ENCODE data around the gene HS3ST4.

The HS3ST4 gene

GRCh38 chr16:26120729-26121128 lies 429.0 kb downstream of the HS3ST4 start:
- DNase-seq = no peak

- no peak for DNase-seq
Observed at GRCh38 chr16:26128296-26128695, 436.5 kb downstream of the HS3ST4 start.

GRCh38 chr16:26129997-26130396 lies 438.2 kb downstream of the HS3ST4 start:
- DNase-seq = no peak

GRCh38 chr16:26133416-26134093 lies 441.8 kb downstream of the HS3ST4 start:
- DNase-seq = no peak

GRCh38 chr16:26134588-26134987 lies 442.8 kb downstream of the HS3ST4 start:
- DNase-seq = no peak

GRCh38 chr16:26137956-26138355 lies 446.2 kb downstream of the HS3ST4 start:
- DNase-seq = no peak

GRCh38 chr16:26139091-26139490 lies 447.3 kb downstream of the HS3ST4 start:
- no peak for DNase-seq

- DNase-seq = no peak
Observed at GRCh38 chr16:26139884-26140283, 448.1 kb downstream of the HS3ST4 start.

GRCh38 chr16:26149364-26150190 lies 457.8 kb downstream of the HS3ST4 start:
- DNase-seq = no peak

- DNase-seq = no peak
Observed at GRCh38 chr16:26155221-26155620, 463.5 kb downstream of the HS3ST4 start.

GRCh38 chr16:26157319-26157718 lies 465.6 kb downstream of the HS3ST4 start:
- no peak for DNase-seq

GRCh38 chr16:26158142-26158759 lies 466.5 kb downstream of the HS3ST4 start:
- DNase-seq = no peak

- DNase-seq = no peak
Observed at GRCh38 chr16:26161461-26162180, 469.9 kb downstream of the HS3ST4 start.

GRCh38 chr16:26169473-26169872 lies 477.7 kb downstream of the HS3ST4 start:
- DNase-seq = no peak

GRCh38 chr16:26175944-26176343 lies 484.2 kb downstream of the HS3ST4 start:
- no peak for DNase-seq

- DNase-seq = no peak
Observed at GRCh38 chr16:26177438-26177837, 485.7 kb downstream of the HS3ST4 start.

GRCh38 chr16:26178298-26178697 lies 486.5 kb downstream of the HS3ST4 start:
- no peak for DNase-seq

GRCh38 chr16:26186091-26186615 lies 494.4 kb downstream of the HS3ST4 start:
- no peak for DNase-seq

All from NCI-H1417 (cell line).